ENCODE measurements around the gene SAG. TPM values are rescaled to one million over a fixed set of nuclear protein-coding genes. Genes with fewer than 3 reads are reported as not detected.

SAG gene
- total and polyA plus RNA-seq, 2 of the 13 experiments (the other 11 are each of a cell fraction or from before 2014, with no cell fraction given), result not detected

DNA sequence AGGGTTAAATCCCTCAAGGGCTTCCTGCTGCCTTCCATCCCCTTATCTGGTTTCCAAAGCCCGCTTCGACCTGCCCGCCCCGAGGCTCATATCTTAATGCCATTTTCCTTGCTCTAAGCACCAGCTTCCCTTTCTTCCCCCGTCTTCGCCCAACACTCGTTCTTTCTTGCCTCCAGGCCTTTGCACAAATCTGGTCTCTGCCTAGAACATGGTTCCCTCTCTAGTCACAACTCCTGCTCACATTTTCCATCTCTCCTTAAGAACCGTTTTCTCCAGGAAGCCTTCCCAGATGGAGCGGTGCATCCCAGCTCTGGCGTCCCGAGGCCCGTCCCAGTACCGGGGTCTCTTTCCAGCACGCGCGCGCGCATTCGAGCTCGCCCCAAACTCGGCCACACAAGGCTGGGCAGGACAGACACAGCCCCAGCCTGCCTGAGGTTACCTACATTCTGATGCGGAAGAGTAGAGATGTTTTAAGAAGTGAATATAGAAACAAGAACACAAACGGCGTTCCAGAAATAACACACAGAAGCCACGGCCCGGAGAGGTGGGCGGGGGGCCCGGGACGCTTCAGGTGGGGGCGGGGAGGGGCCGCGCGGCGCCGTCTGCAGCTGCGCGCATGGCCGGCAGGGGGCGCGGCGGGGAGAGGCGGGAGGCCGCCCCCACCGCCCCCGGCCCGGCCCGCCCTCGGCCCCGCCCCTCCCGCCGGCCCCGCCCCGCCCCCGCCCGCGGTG lies 46.3 kb downstream of the SAG start, which contains the start of gene DGKD (continued):
- TF ChIP-seq, protein P1, sequence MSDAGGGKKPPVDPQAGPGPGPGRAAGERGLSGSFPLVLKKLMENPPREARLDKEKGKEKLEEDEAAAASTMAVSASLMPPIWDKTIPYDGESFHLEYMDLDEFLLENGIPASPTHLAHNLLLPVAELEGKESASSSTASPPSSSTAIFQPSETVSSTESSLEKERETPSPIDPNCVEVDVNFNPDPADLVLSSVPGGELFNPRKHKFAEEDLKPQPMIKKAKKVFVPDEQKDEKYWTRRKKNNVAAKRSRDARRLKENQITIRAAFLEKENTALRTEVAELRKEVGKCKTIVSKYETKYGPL (CRISPR knock-in tag; IDR thresholded peaks at IDR 0.05), result peak; percentile 31; the same call in 1 of the 2 replicates
- TF ChIP-seq ZMAT3 (CRISPR knock-in tag; conservative IDR thresholded peaks at IDR 0.05) (peak; percentile 8; the same call in 1 of the 2 replicates), TOE1 (CRISPR knock-in tag; IDR thresholded peaks at IDR 0.05) (no peak), ZFX (CRISPR knock-in tag; IDR thresholded peaks at IDR 0.05; ENCODE audit: low read depth) (peak; percentile 83), NR2F6 (IDR thresholded peaks at IDR 0.05) (no peak), NR2F6 (CRISPR knock-in tag; IDR thresholded peaks at IDR 0.05) (no peak; the same call in 1 of the 2 replicates), KLF6 (CRISPR knock-in tag; IDR thresholded peaks at IDR 0.05) (0 out of 2 replicates have a peak, but pooled peaks have one; percentile 67), NRL (CRISPR knock-in tag; IDR thresholded peaks at IDR 0.05; ENCODE audit: borderline replicate concordance) (peak; percentile 78), SPEN (CRISPR knock-in tag; IDR thresholded peaks at IDR 0.05; ENCODE audit: low read depth) (0 out of 2 replicates have a peak, but pooled peaks have one; percentile 8), ZNF350 (CRISPR knock-in tag; IDR thresholded peaks at IDR 0.05; ENCODE audit: borderline replicate concordance, low read depth) (0 out of 2 replicates have a peak, but pooled peaks have one; percentile 58), FOXC1 (CRISPR knock-in tag; IDR thresholded peaks at IDR 0.05; ENCODE audit: borderline replicate concordance) (peak; percentile 81; the same call in 1 of the 2 replicates), RCOR2 (CRISPR knock-in tag; IDR thresholded peaks at IDR 0.05) (0 out of 2 replicates have a peak, but pooled peaks have one; percentile 17), MED13 (CRISPR knock-in tag; IDR thresholded peaks at IDR 0.05) (0 out of 2 replicates have a peak, but pooled peaks have one; percentile 38), ZBTB8A (CRISPR knock-in tag; IDR thresholded peaks at IDR 0.05; ENCODE audit: borderline replicate concordance, low read depth) (no peak)
- TF ChIP-seq, protein P2, sequence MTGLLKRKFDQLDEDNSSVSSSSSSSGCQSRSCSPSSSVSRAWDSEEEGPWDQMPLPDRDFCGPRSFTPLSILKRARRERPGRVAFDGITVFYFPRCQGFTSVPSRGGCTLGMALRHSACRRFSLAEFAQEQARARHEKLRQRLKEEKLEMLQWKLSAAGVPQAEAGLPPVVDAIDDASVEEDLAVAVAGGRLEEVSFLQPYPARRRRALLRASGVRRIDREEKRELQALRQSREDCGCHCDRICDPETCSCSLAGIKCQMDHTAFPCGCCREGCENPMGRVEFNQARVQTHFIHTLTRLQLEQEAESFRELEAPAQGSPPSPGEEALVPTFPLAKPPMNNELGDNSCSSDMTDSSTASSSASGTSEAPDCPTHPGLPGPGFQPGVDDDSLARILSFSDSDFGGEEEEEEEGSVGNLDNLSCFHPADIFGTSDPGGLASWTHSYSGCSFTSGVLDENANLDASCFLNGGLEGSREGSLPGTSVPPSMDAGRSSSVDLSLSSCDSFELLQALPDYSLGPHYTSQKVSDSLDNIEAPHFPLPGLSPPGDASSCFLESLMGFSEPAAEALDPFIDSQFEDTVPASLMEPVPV (CRISPR knock-in tag; IDR thresholded peaks at IDR 0.05), result no peak
- TF ChIP-seq, protein P3, sequence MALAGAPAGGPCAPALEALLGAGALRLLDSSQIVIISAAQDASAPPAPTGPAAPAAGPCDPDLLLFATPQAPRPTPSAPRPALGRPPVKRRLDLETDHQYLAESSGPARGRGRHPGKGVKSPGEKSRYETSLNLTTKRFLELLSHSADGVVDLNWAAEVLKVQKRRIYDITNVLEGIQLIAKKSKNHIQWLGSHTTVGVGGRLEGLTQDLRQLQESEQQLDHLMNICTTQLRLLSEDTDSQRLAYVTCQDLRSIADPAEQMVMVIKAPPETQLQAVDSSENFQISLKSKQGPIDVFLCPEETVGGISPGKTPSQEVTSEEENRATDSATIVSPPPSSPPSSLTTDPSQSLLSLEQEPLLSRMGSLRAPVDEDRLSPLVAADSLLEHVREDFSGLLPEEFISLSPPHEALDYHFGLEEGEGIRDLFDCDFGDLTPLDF (CRISPR knock-in tag; IDR thresholded peaks at IDR 0.05), result 0 out of 2 replicates have a peak, but pooled peaks have one; percentile 32
- TF ChIP-seq, protein P4, sequence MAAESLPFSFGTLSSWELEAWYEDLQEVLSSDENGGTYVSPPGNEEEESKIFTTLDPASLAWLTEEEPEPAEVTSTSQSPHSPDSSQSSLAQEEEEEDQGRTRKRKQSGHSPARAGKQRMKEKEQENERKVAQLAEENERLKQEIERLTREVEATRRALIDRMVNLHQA (CRISPR knock-in tag; IDR thresholded peaks at IDR 0.05), result no peak
